HepG2 (cell line): ENCODE data around the gene PTPRM. TPM values are rescaled to one million over a fixed set of nuclear protein-coding genes. Genes with fewer than 3 reads are reported as not detected.

Source experiments
- ATAC-seq: fragments of 200-7000 bp; cut with Tn5 transposase; 3 replicates; pipeline ENCODE4 v1.9.1; 2020; ENCODE audit warnings: mild to moderate bottlenecking, moderate library complexity
- BruUV-seq: library from RNA; stranded (reverse); fragments of 400-500 nt; replicated peaks from 2 replicates; lab custom pipeline; 2021; lab: Mats Ljungman, UMichigan
- CTCF ChIA-PET: fragments of 300-600 bp; formaldehyde crosslinking; extraction: SDS; loops from one replicate; lab custom pipeline; 2021; ENCODE audit warnings: low total read pairs, inconsistent platforms, low intra/inter-chr PET ratio; lab: Yijun Ruan, JAX
- POLR2A ChIA-PET: fragments of 350-600 bp; sonication (Branson Sonifier 250); formaldehyde crosslinking; loops from one replicate; lab custom pipeline; 2020; ENCODE audit warnings: antibody characterized with exemption, inconsistent platforms; lab: Yijun Ruan, JAX
- DNase-seq: peaks from one replicate; pipeline ENCODE4 v3.0.0-alpha.2; 2015; ENCODE audit warnings: low spot score
- FAIRE-seq: peaks from 3 replicates; lab custom pipeline; 2011; peaks lifted over from hg19 to GRCh38; lab: Jason Lieb, UNC
- H2AFZ ChIP-seq: one replicate; pipeline ENCODE4 v1.6.1; 2011; ENCODE audit warnings: low read length, inconsistent platforms
- H3K27ac ChIP-seq: fragments of 300-600 bp; 3 replicates; pipeline ENCODE4 v1.8.0; 2011; ENCODE audit warnings: mixed run types, mild to moderate bottlenecking, mixed read lengths, low read length, inconsistent platforms; ENCODE audit not compliant: insufficient read depth; ENCODE audit errors: extremely low read length
- H3K27me3 ChIP-seq, 2 experiments: fragments of 200-600 bp in 1 of 2; 2 replicates in 1 of 2; 3 replicates in 1 of 2; pipeline versions ENCODE4 v1.6.0 to v1.8.0; 2011; ENCODE audit warnings: low read length in 2 of 2, mild to moderate bottlenecking in 2 of 2, moderate library complexity in 2 of 2, inconsistent platforms in 1 of 2; ENCODE audit not compliant: insufficient read depth in 2 of 2, control insufficient read depth in 1 of 2
- H3K36me3 ChIP-seq, 2 experiments: fragments of 200-600 bp in 1 of 2; replicated peaks in 1 of 2; 2 replicates in 1 of 2; 3 replicates in 1 of 2; pipeline versions ENCODE4 v1.5.1 to v1.8.0; 2011; ENCODE audit warnings: low read length in 2 of 2, inconsistent platforms in 1 of 2; ENCODE audit not compliant: insufficient read depth in 2 of 2, control insufficient read depth in 1 of 2
- H3K4me1 ChIP-seq: 2 replicates; pipeline ENCODE4 v1.5.1; 2012; ENCODE audit warnings: low read length, inconsistent platforms; ENCODE audit not compliant: insufficient read depth
- H3K4me2 ChIP-seq: 2 replicates; pipeline ENCODE4 v1.6.0; 2011; ENCODE audit warnings: low read depth, low read length, inconsistent platforms
- H3K4me3 ChIP-seq, 3 experiments: fragments of 200-600 bp in 1 of 3; sonication (generic), shearing (Covaris generic) in 1 of 3; replicated peaks in 1 of 3; 2 replicates each; pipeline ENCODE4 v1.5.1; 2011 to 2016; ENCODE audit warnings: low read length in 3 of 3, inconsistent platforms in 2 of 3, low read depth in 2 of 3, mild to moderate bottlenecking in 2 of 3, control low read depth in 1 of 3, mixed read lengths in 1 of 3; ENCODE audit not compliant: insufficient read depth in 1 of 3
- H3K79me2 ChIP-seq: one replicate; pipeline ENCODE4 v1.6.1; 2011; ENCODE audit warnings: low read length, inconsistent platforms; ENCODE audit not compliant: insufficient read depth
- H3K9ac ChIP-seq: 2 replicates; pipeline ENCODE4 v1.6.0; 2011; ENCODE audit warnings: mild to moderate bottlenecking, low read depth, low read length, inconsistent platforms; ENCODE audit not compliant: insufficient read depth
- H3K9me3 ChIP-seq: 2 replicates; pipeline ENCODE4 v1.5.1; 2012; ENCODE audit warnings: mild to moderate bottlenecking, low read length
- H4K20me1 ChIP-seq: 2 replicates; pipeline ENCODE4 v1.6.0; 2011; ENCODE audit warnings: inconsistent platforms, mild to moderate bottlenecking, low read length, moderate library complexity; ENCODE audit not compliant: insufficient read depth
- ARNT2 ChIP-seq: sonication (generic); formaldehyde crosslinking; IDR thresholded peaks from 2 replicates; pipeline ENCODE4 v1.8.0; 2022; ENCODE audit warnings: mild to moderate bottlenecking, low read depth, missing genetic modification reagents, moderate library complexity
- ETV5 ChIP-seq: IDR thresholded peaks from 2 replicates; pipeline ENCODE4 v1.6.1; 2018; ENCODE audit warnings: missing biosample characterization, missing genetic modification reagents, inconsistent platforms, borderline replicate concordance
- FOXK1 ChIP-seq: sonication (generic); formaldehyde crosslinking; IDR thresholded peaks from 2 replicates; pipeline ENCODE4 v1.4.0; 2020; ENCODE audit warnings: low read depth, missing genetic modification reagents, borderline replicate concordance
- JARID2 ChIP-seq: sonication (generic); formaldehyde crosslinking; IDR thresholded peaks from 2 replicates; pipeline ENCODE4 v1.8.1; 2023; ENCODE audit warnings: missing genetic modification reagents, inconsistent platforms; ENCODE audit not compliant: insufficient replicate concordance
- MYC ChIP-seq: sonication (generic); formaldehyde crosslinking; IDR thresholded peaks from 2 replicates; pipeline ENCODE4 v1.9.0; 2021; ENCODE audit warnings: missing genetic modification reagents, borderline replicate concordance
- NBN ChIP-seq: fragments of 450-650 bp; conservative IDR thresholded peaks from 2 replicates; pipeline ENCODE4 v1.6.1; 2017
- NONO ChIP-seq, 2 experiments: fragments of 450-650 bp in 1 of 2; sonication (generic) in 1 of 2; formaldehyde crosslinking in 1 of 2; IDR thresholded peaks in 1 of 2; conservative IDR thresholded peaks in 1 of 2; 2 replicates each; pipeline versions ENCODE4 v1.6.1 to v1.8.0; 2017 to 2022; ENCODE audit warnings: mild to moderate bottlenecking in 1 of 2, missing genetic modification reagents in 1 of 2, moderate library complexity in 1 of 2
- NR2F2 ChIP-seq: IDR thresholded peaks from 2 replicates; pipeline ENCODE4 v1.6.1; 2012; ENCODE audit warnings: low read depth, inconsistent platforms, borderline replicate concordance
- RFX5 ChIP-seq: IDR thresholded peaks from 2 replicates; pipeline ENCODE4 v1.6.1; 2011; ENCODE audit warnings: low read depth, low read length, improper control_type of control experiment
- TEF ChIP-seq: sonication (generic); formaldehyde crosslinking; IDR thresholded peaks from 2 replicates; pipeline ENCODE4 v1.5.0; 2020; ENCODE audit warnings: missing genetic modification reagents
- WIZ ChIP-seq: sonication (generic); formaldehyde crosslinking; IDR thresholded peaks from 2 replicates; pipeline ENCODE4 v1.5.1; 2020; ENCODE audit warnings: mild to moderate bottlenecking, missing genetic modification reagents
- XRCC5 ChIP-seq: fragments of 200-400 bp; formaldehyde crosslinking; optimal IDR thresholded peaks from 2 replicates; pipeline ENCODE3; 2017; ENCODE audit warnings: mild to moderate bottlenecking, low read length
- ZBTB20 ChIP-seq: sonication (generic); formaldehyde crosslinking; IDR thresholded peaks from 2 replicates; pipeline ENCODE4 v1.8.1; 2023; ENCODE audit warnings: missing genetic modification reagents, low read depth, mild to moderate bottlenecking, borderline replicate concordance
- ZNF646 ChIP-seq: sonication (generic); formaldehyde crosslinking; IDR thresholded peaks from 2 replicates; pipeline ENCODE4 v1.9.0; 2021; ENCODE audit warnings: mild to moderate bottlenecking, missing genetic modification reagents
- ZNF816 ChIP-seq: sonication (generic); formaldehyde crosslinking; IDR thresholded peaks from 2 replicates; pipeline ENCODE4 v1.8.0; 2022; ENCODE audit warnings: missing genetic modification reagents, mild to moderate bottlenecking, borderline replicate concordance
- WGBS: methylation state at CpG from one replicate; pipeline ENCODE4 v1.1.6; 2017; ENCODE audit warnings: low lambda C conversion rate; 5-methylcytosine and 5-hydroxymethylcytosine counted together
- in situ Hi-C: cut with HindIII; loops from 2 replicates; pipeline ENCODE4 v1.10.0; 2017; ENCODE audit warnings: low pct_unique_long_range_greater_than_20kb; ENCODE audit not compliant: extremely low pct_ligation_motif_present
- intact Hi-C: fragments of 100-400 bp; cut with micrococcal nuclease; formaldehyde crosslinking; loops from one replicate; pipeline ENCODE4 v1.10.0; 2022; ENCODE audit not compliant: unreplicated experiment
- polyA plus RNA-seq, 8 experiments: library from polyadenylated mRNA; depleted of rRNA in 3 of 8; stranded (reverse) in 7 of 8; unstranded in 1 of 8; fragments of >200 nt; fragmentation: Illumina TruSeq in 4 of 8; extraction: Trizol in 4 of 8; gene quantifications; 2 replicates each; pipeline versions ENCODE4 v1.2.1 to v1.2.3, GENCODE V29; 2011 to 2016; ENCODE audit warnings: low read depth in 4 of 8, missing spikeins in 1 of 8, mixed read lengths in 1 of 8; ENCODE audit not compliant: insufficient read depth in 1 of 8
- total RNA-seq, 5 experiments: library from RNA; depleted of rRNA; stranded (reverse); fragments of >200 nt; fragmentation: Illumina TruSeq; extraction: Trizol; gene quantifications; 2 replicates each; pipeline ENCODE4 v1.2.3, GENCODE V29; 2016; ENCODE audit warnings: low read depth in 1 of 5
- TF ChIP-seq, protein P1 (sequence below): IDR thresholded peaks from 2 replicates; pipeline ENCODE4 v1.6.1; 2018; ENCODE audit warnings: missing genetic modification reagents, mild to moderate bottlenecking, missing compliant biosample characterization

PTPRM gene
- total and polyA plus RNA-seq, 2 of the 13 experiments (the other 11 are each of a cell fraction or from before 2014, with no cell fraction given) = 12.6 to 108 TPM

DNA sequence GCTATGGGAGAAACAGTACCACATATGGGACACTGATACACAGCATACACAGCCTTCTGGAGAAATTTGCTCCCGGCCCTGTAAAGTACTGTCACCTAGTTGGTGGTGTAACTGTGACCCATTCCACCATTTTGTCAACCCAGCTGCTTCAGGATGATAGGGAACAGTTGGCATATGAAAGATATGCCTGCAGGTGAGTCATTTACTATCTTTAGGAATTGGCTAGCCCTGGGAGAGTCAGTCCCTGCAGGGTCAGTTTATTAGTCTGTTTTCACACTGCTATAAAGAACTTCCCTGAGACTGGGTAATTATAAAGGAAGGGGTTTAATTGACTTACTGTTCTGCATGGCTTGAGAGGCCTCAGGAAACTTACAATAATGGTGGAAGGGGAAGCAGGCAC lies 30.0 kb upstream of the PTPRM start:
- no peak overlapping the region for H3K4me2 ChIP-seq
- no peaks in the 10 kb centered on the region for H3K36me3 ChIP-seq
- no peaks in the 10 kb centered on the region for H4K20me1 ChIP-seq
- in situ Hi-C loops = no loop called here
- H3K27me3 ChIP-seq = no peaks in the 10 kb centered on the region
- POLR2A ChIA-PET = no interaction called here
- H3K4me3 ChIP-seq = no peak overlapping the region
- CTCF ChIA-PET = no interaction called here
- no peaks in the 10 kb centered on the region for H3K4me1 ChIP-seq
- no TSS peak for BruUV-seq
- H3K27ac ChIP-seq = no peak overlapping the region
- H3K79me2 ChIP-seq = no peaks in the 10 kb centered on the region
- intact Hi-C loops = no loop called here
- no peaks in the 10 kb centered on the region for H3K9me3 ChIP-seq
- H3K9ac ChIP-seq = no peak overlapping the region
- 0% methylated on average over 1 of the region's 1 CpG for WGBS
- ATAC-seq = no peak
- DNase-seq = no peak
- TF ChIP-seq ETV5 (CRISPR knock-in tag) (no peak), NONO (IDR thresholded peaks at IDR 0.05) (no peak), NONO (CRISPR knock-in tag; conservative IDR thresholded peaks at IDR 0.05) (no peak), XRCC5 (no peak), ZNF816 (CRISPR knock-in tag) (no peak), MYC (CRISPR knock-in tag) (no peak), FOXK1 (CRISPR knock-in tag) (no peak), WIZ (CRISPR knock-in tag) (no peak), ZBTB20 (CRISPR knock-in tag) (no peak), TEF (CRISPR knock-in tag) (no peak), ARNT2 (CRISPR knock-in tag) (no peak), NBN (no peak), NR2F2 (no peak), JARID2 (CRISPR knock-in tag) (no peak), RFX5 (no peak), ZNF646 (no peak)
- TF ChIP-seq, protein P1, sequence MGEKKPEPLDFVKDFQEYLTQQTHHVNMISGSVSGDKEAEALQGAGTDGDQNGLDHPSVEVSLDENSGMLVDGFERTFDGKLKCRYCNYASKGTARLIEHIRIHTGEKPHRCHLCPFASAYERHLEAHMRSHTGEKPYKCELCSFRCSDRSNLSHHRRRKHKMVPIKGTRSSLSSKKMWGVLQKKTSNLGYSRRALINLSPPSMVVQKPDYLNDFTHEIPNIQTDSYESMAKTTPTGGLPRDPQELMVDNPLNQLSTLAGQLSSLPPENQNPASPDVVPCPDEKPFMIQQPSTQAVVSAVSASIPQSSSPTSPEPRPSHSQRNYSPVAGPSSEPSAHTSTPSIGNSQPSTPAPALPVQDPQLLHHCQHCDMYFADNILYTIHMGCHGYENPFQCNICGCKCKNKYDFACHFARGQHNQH = no peak
- FAIRE-seq = no peak
- H2AFZ ChIP-seq = no peak overlapping the region
